ENCODE measurements around the gene PHOX2A. TPM values are rescaled to one million over a fixed set of nuclear protein-coding genes. Genes with fewer than 3 reads are reported as not detected.

PHOX2A gene
- total RNA-seq, 2 experiments from 2014 or later: not detected

Other genes with a start within 250 kb of the PHOX2A start
- gene IL18BP, start 245.3 kb downstream of the PHOX2A start, total RNA-seq: 1 to 10 TPM; 6.6 to 9.3 TPM
- 100 to 1,000 TPM; 149 to 158 TPM for gene NUMA1, start 163.6 kb downstream of the PHOX2A start, total RNA-seq
- 1 to 10 TPM; 8.3 to 8.5 TPM for gene LRRC51, start 163.3 kb downstream of the PHOX2A start, total RNA-seq
- 10 to 100 TPM; 54.3 to 56.2 TPM for gene LAMTOR1, start 140.9 kb downstream of the PHOX2A start, total RNA-seq
- gene TOMT, start 138.3 kb downstream of the PHOX2A start, total RNA-seq: not detected
- 10 to 100 TPM; 62.6 to 64.2 TPM for gene ANAPC15, start 131.5 kb downstream of the PHOX2A start, total RNA-seq
- gene FOLR3, start 108.5 kb downstream of the PHOX2A start, total RNA-seq: not detected
- not detected for gene FOLR1, start 52.0 kb downstream of the PHOX2A start, total RNA-seq
- gene FOLR2, start 27.4 kb downstream of the PHOX2A start, total RNA-seq: not detected
- gene INPPL1, start 19.4 kb downstream of the PHOX2A start, total RNA-seq: 10 to 100 TPM; 96.9 to 98.9 TPM
- gene CLPB, start 190.4 kb upstream of the PHOX2A start, total RNA-seq: 10 to 100 TPM; 30.3 to 34.8 TPM

Data from activated CD4-positive, alpha-beta memory T cell treated with anti-CD3 and anti-CD28 coated beads for 36 hours (primary cell).